C4-2B (cell line): Measurements from ENCODE around the gene PRRC1.

Experiments
- ZFX ChIP-seq: fragments of 450-650 bp; IDR thresholded peaks from 2 replicates; pipeline ENCODE4 v1.6.1; 2017
- TF ChIP-seq, protein P1 (sequence below): fragments of 450-650 bp; conservative IDR thresholded peaks from 2 replicates; pipeline ENCODE4 v1.5.1; 2017; ENCODE audit warnings: mild to moderate bottlenecking

DNA sequence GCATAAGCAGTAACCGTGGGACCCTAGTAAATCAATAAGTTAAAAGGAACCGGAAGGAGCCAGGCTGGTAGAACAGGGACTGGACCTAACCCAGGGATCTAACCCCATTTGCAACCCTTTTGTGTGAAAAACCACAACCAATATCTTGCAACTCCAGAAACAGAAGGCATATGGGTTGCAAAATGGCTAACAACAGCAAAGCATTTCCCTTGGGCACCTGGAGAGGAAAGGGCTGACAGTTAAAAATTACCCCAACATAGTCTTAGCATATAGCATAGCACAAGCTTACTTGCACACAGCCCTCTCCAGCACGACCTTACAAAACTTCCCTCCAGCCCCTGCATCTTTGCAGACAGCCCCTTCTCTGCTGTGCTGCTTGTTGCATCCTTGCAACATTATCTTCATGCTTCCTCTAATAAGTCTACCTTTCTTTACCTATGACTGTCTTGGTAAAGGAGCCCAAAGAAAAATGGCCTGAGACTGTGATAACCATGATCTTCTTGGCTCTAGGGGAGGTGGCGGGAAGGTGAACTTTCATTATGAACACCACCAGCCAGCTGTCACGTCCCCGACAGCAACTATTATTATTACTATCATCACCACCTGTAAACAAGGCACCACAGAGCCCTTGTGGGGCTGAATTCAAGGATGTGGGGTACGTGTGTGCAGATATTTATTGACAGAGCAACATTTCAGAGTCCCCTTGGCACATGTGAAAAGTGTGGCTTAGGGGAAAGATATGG, 49.8 kb downstream of the PRRC1 start:
- TF ChIP-seq, protein P1, sequence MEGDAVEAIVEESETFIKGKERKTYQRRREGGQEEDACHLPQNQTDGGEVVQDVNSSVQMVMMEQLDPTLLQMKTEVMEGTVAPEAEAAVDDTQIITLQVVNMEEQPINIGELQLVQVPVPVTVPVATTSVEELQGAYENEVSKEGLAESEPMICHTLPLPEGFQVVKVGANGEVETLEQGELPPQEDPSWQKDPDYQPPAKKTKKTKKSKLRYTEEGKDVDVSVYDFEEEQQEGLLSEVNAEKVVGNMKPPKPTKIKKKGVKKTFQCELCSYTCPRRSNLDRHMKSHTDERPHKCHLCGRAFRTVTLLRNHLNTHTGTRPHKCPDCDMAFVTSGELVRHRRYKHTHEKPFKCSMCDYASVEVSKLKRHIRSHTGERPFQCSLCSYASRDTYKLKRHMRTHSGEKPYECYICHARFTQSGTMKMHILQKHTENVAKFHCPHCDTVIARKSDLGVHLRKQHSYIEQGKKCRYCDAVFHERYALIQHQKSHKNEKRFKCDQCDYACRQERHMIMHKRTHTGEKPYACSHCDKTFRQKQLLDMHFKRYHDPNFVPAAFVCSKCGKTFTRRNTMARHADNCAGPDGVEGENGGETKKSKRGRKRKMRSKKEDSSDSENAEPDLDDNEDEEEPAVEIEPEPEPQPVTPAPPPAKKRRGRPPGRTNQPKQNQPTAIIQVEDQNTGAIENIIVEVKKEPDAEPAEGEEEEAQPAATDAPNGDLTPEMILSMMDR, result no peak
- no peak for TF ChIP-seq ZFX
